Uterus (tissue), 2 donors: ENCODE data around the gene NWD2.

Experiments
- POLR2A ChIP-seq, 2 donors: fragments of 450-650 bp; IDR thresholded peaks; one replicate each; pipeline ENCODE4 v1.6.1; 2016; ENCODE audit warnings: antibody characterized with exemption in 2 of 2, mild to moderate bottlenecking in 1 of 2, moderate library complexity in 1 of 2
- TF ChIP-seq, protein P1 (sequence below), 4 experiments: fragments of 200-600 bp in 2 of 4; fragments of 450-650 bp in 2 of 4; sonication (generic) in 2 of 4; IDR thresholded peaks; one replicate each; pipeline ENCODE4 v1.5.1; 2016 to 2019; ENCODE audit warnings: antibody characterized with exemption in 4 of 4, mild to moderate bottlenecking in 2 of 4, moderate library complexity in 1 of 4

- TF ChIP-seq, protein P1, sequence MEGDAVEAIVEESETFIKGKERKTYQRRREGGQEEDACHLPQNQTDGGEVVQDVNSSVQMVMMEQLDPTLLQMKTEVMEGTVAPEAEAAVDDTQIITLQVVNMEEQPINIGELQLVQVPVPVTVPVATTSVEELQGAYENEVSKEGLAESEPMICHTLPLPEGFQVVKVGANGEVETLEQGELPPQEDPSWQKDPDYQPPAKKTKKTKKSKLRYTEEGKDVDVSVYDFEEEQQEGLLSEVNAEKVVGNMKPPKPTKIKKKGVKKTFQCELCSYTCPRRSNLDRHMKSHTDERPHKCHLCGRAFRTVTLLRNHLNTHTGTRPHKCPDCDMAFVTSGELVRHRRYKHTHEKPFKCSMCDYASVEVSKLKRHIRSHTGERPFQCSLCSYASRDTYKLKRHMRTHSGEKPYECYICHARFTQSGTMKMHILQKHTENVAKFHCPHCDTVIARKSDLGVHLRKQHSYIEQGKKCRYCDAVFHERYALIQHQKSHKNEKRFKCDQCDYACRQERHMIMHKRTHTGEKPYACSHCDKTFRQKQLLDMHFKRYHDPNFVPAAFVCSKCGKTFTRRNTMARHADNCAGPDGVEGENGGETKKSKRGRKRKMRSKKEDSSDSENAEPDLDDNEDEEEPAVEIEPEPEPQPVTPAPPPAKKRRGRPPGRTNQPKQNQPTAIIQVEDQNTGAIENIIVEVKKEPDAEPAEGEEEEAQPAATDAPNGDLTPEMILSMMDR (IDR thresholded peaks at IDR 0.05), result no peak
- TF ChIP-seq POLR2A (IDR thresholded peaks at IDR 0.05), result no peak
Measured at GRCh38 chr4:37225778-37226177, 18.8 kb upstream of the NWD2 start.
